Loucy (cell line): ENCODE measurements around the gene CD86.

Source experiments
- CTCF ChIP-seq: fragments of 200-600 bp; sonication (generic); conservative IDR thresholded peaks from 2 replicates; pipeline ENCODE4 v1.5.1; 2014; ENCODE audit warnings: mild to moderate bottlenecking, antibody characterized with exemption, low read length
- EZH2phosphoT487 ChIP-seq: fragments of 200-600 bp; IDR thresholded peaks from 2 replicates; pipeline ENCODE4 v1.6.1; 2018; ENCODE audit warnings: antibody characterized with exemption, mild to moderate bottlenecking, moderate library complexity, borderline replicate concordance

- no peak for TF ChIP-seq CTCF
- TF ChIP-seq EZH2phosphoT487, result no peak
These were observed 93.9 kb downstream of the CD86 start for GRCh38 chr3:122148941-122149627.
